A549 (cell line): ENCODE results near the gene UTY. TPM values are rescaled to one million over a fixed set of nuclear protein-coding genes. Genes with fewer than 3 reads are reported as not detected.
A peak's percentile ranks its signal among the peaks of the same experiment; 100 is the strongest.

ENCODE experiments used
- ATAC-seq, 2 experiments: fragments of 200-7000 bp in 1 of 2; fragments of >200 bp in 1 of 2; cut with Nextera tagmentation in 1 of 2; cut with Tn5 transposase in 1 of 2; 3 replicates each; pipeline versions ENCODE4 v1.8.0 to v1.9.1; 2018 to 2020; ENCODE audit warnings: mild to moderate bottlenecking in 1 of 2, moderate library complexity in 1 of 2
- CTCF ChIA-PET: fragments of 300-600 bp; sonication (Branson Sonifier 250); formaldehyde crosslinking; extraction: SDS; loops from one replicate; lab custom pipeline; 2021; ENCODE audit warnings: antibody characterized with exemption, inconsistent platforms; lab: Yijun Ruan, JAX
- POLR2A ChIA-PET: fragments of 350-600 bp; formaldehyde crosslinking; extraction: SDS; loops from one replicate; lab custom pipeline; 2021; ENCODE audit warnings: antibody characterized with exemption, inconsistent platforms; lab: Yijun Ruan, JAX
- DNase-seq, 2 experiments: peaks; one replicate each; pipeline versions ENCODE4 v3.0.0 to v3.0.0-alpha.2; 2011 to 2016; ENCODE audit warnings: low read depth in 1 of 2, low spot score in 1 of 2
- FAIRE-seq: peaks from 2 replicates; lab custom pipeline; 2011; peaks lifted over from hg19 to GRCh38; lab: Jason Lieb, UNC
- H3K27ac ChIP-seq, 2 experiments: fragments of >200 bp; sonication (Bioruptor Twin); formaldehyde crosslinking; 3 replicates each; pipeline ENCODE4 v1.5.1; 2016 to 2017
- H3K4me1 ChIP-seq: fragments of >200 bp; sonication (Bioruptor Twin); formaldehyde crosslinking; 3 replicates; pipeline ENCODE4 v1.6.1; 2016
- H3K4me2 ChIP-seq: fragments of >200 bp; sonication (Bioruptor Twin); formaldehyde crosslinking; 3 replicates; pipeline ENCODE4 v1.6.1; 2016
- H3K4me3 ChIP-seq: fragments of >200 bp; sonication (Bioruptor Twin); formaldehyde crosslinking; 3 replicates; pipeline ENCODE4 v1.5.1; 2016
- H3K9me3 ChIP-seq: fragments of >200 bp; sonication (Bioruptor Twin); formaldehyde crosslinking; 3 replicates; pipeline ENCODE4 v1.6.1; 2016
- CBX2 ChIP-seq: fragments of 200-600 bp; sonication (generic); IDR thresholded peaks from 2 replicates; pipeline ENCODE4 v1.6.1; 2016; ENCODE audit warnings: low read depth, mild to moderate bottlenecking, borderline replicate concordance
- CHD2 ChIP-seq: fragments of 150-350 bp; IDR thresholded peaks from 2 replicates; pipeline ENCODE4 v1.6.1; 2014; ENCODE audit warnings: low read length; ENCODE audit not compliant: partially characterized antibody
- EHF ChIP-seq: fragments of 250-450 bp; sonication (Bioruptor Pico); IDR thresholded peaks from 2 replicates; pipeline ENCODE4 v1.5.0; 2020; ENCODE audit warnings: mild to moderate bottlenecking
- EHMT2 ChIP-seq: fragments of 200-600 bp; sonication (generic); IDR thresholded peaks from 2 replicates; pipeline ENCODE4 v1.6.1; 2016; ENCODE audit warnings: antibody characterized with exemption, low read depth, mild to moderate bottlenecking, moderate library complexity
- EP300 ChIP-seq, 2 experiments: fragments of >200 bp; sonication (Bioruptor Twin); formaldehyde crosslinking; IDR thresholded peaks; 2 replicates in 1 of 2; 3 replicates in 1 of 2; pipeline ENCODE4 v1.6.1; 2016 to 2017
- FOSL2 ChIP-seq, 2 experiments: fragments of 450-650 bp in 1 of 2; fragments of >200 bp in 1 of 2; sonication (Bioruptor Twin) in 1 of 2; formaldehyde crosslinking; IDR thresholded peaks; 2 replicates each; pipeline versions ENCODE4 v1.5.0 to v1.6.1; 2016 to 2020; ENCODE audit warnings: mild to moderate bottlenecking in 1 of 2, moderate library complexity in 1 of 2
- FOXS1 ChIP-seq: fragments of 250-450 bp; sonication (Bioruptor Pico); IDR thresholded peaks from 2 replicates; pipeline ENCODE4 v1.5.0; 2020; ENCODE audit warnings: mild to moderate bottlenecking, moderate library complexity
- GATA3 ChIP-seq: IDR thresholded peaks from 2 replicates; pipeline ENCODE4 v1.6.1; 2012; ENCODE audit warnings: borderline replicate concordance
- HOXB13 ChIP-seq: fragments of 250-450 bp; sonication (Bioruptor Pico); IDR thresholded peaks from 2 replicates; pipeline ENCODE4 v1.5.0; 2020; ENCODE audit warnings: low read depth, mild to moderate bottlenecking, moderate library complexity
- JUNB ChIP-seq: fragments of >200 bp; sonication (Bioruptor Twin); formaldehyde crosslinking; IDR thresholded peaks from 2 replicates; pipeline ENCODE4 v1.6.1; 2016
- KDM5A ChIP-seq: fragments of 200-600 bp; sonication (generic); IDR thresholded peaks from 2 replicates; pipeline ENCODE4 v1.6.1; 2016; ENCODE audit warnings: antibody characterized with exemption, mild to moderate bottlenecking
- MAZ ChIP-seq: fragments of 150-350 bp; IDR thresholded peaks from 2 replicates; pipeline ENCODE4 v1.6.1; 2014; ENCODE audit warnings: antibody characterized with exemption, low read depth, low read length, borderline replicate concordance
- NFE2L2 ChIP-seq: fragments of 150-350 bp; conservative IDR thresholded peaks from 2 replicates; pipeline ENCODE4 v1.6.1; 2014; ENCODE audit warnings: low read length
- POLR2AphosphoS2 ChIP-seq: conservative IDR thresholded peaks from 2 replicates; pipeline ENCODE4 v1.6.1; 2012; ENCODE audit warnings: low read length, improper control_type of control experiment, inconsistent platforms
- RCOR1 ChIP-seq: fragments of 150-350 bp; IDR thresholded peaks from 2 replicates; pipeline ENCODE4 v1.6.1; 2014; ENCODE audit warnings: antibody characterized with exemption, low read length, low read depth
- SMC3 ChIP-seq: fragments of >200 bp; sonication (Bioruptor Twin); formaldehyde crosslinking; IDR thresholded peaks from 3 replicates; pipeline ENCODE4 v1.6.1; 2018; ENCODE audit warnings: inconsistent platforms
- ZNF302 ChIP-seq: fragments of 250-450 bp; sonication (Bioruptor Pico); IDR thresholded peaks from 2 replicates; pipeline ENCODE4 v1.9.0; 2021; ENCODE audit warnings: inconsistent platforms, mild to moderate bottlenecking, moderate library complexity
- WGBS: methylation state at CpG from one replicate; pipeline ENCODE4 v1.1.6; 2017; ENCODE audit errors: missing lambda C conversion rate; 5-methylcytosine and 5-hydroxymethylcytosine counted together
- polyA plus RNA-seq, 4 experiments: library from polyadenylated mRNA; depleted of rRNA in 3 of 4; stranded (reverse); fragments of >200 nt; fragmentation: RNase III in 1 of 4; extraction: RNeasy Plus Mini Kit Qiagen cat#74134 plus additional on column Dnase treatment in 1 of 4; gene quantifications; 2 replicates in 3 of 4; 3 replicates in 1 of 4; pipeline ENCODE4 v1.2.3, GENCODE V29; 2011 to 2017
- TF ChIP-seq, protein P1 (sequence below): fragments of 250-450 bp; sonication (Bioruptor Pico); IDR thresholded peaks from 2 replicates; pipeline ENCODE4 v1.5.0; 2021; ENCODE audit warnings: mild to moderate bottlenecking, moderate library complexity, borderline replicate concordance
- TF ChIP-seq, protein P2 (sequence below): fragments of >200 bp; sonication (Bioruptor Twin); formaldehyde crosslinking; IDR thresholded peaks from 3 replicates; pipeline ENCODE4 v1.5.1; 2016
- TF ChIP-seq, protein P3 (sequence below): fragments of 200-600 bp; sonication (generic); IDR thresholded peaks from 2 replicates; pipeline ENCODE4 v1.6.1; 2016; ENCODE audit warnings: antibody characterized with exemption, mild to moderate bottlenecking, moderate library complexity

The UTY gene
- polyA plus RNA-seq, 2 of the 4 experiments (the other 2 are of a cell fraction) = 2.9 to 12.5 TPM

DNA sequence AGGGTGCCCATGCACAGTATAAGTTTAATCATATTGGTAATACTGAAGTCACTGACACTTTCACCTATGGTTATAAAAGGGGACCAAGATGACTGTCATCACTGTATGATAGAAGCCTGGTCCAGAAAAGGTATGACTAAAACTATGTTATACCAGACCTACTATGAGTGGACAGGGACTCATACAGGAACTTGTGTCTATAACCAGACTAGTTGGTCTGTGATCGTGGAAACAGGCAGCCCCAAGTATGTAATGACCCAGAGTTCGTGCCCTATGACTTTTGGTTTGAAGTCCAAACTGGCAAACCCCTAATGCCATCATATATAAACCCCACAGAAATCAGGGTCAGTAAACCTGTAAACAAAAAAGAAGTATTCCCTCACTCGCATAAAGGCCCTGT lies 134.3 kb downstream of the UTY start:
- no peak for DNase-seq
- ChIA-PET CTCF (no interaction called here), POLR2A (no interaction called here)
- no peaks in the 10 kb centered on the region for H3K9me3 ChIP-seq
- FAIRE-seq = no peak
- ATAC-seq = no peak
- TF ChIP-seq MAZ (no peak), GATA3 (no peak), EHF (CRISPR knock-in tag) (no peak), CHD2 (no peak), CBX2 (no peak), KDM5A (no peak), NFE2L2 (no peak), EHMT2 (no peak), JUNB (no peak)
- TF ChIP-seq, protein P1, sequence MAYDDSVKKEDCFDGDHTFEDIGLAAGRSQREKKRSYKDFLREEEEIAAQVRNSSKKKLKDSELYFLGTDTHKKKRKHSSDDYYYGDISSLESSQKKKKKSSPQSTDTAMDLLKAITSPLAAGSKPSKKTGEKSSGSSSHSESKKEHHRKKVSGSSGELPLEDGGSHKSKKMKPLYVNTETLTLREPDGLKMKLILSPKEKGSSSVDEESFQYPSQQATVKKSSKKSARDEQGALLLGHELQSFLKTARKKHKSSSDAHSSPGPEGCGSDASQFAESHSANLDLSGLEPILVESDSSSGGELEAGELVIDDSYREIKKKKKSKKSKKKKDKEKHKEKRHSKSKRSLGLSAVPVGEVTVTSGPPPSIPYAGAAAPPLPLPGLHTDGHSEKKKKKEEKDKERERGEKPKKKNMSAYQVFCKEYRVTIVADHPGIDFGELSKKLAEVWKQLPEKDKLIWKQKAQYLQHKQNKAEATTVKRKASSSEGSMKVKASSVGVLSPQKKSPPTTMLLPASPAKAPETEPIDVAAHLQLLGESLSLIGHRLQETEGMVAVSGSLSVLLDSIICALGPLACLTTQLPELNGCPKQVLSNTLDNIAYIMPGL (CRISPR knock-in tag) = no peak
- no peak overlapping the region for H3K4me2 ChIP-seq
- no peak overlapping the region for H3K4me3 ChIP-seq
- peaks cover 10% of the 10 kb centered on the region; the same call in 2 of the 3 replicates for H3K4me1 ChIP-seq
- WGBS = 83% methylated on average over 3 of the region's 3 CpGs
- no peak overlapping the region for H3K27ac ChIP-seq

DNA sequence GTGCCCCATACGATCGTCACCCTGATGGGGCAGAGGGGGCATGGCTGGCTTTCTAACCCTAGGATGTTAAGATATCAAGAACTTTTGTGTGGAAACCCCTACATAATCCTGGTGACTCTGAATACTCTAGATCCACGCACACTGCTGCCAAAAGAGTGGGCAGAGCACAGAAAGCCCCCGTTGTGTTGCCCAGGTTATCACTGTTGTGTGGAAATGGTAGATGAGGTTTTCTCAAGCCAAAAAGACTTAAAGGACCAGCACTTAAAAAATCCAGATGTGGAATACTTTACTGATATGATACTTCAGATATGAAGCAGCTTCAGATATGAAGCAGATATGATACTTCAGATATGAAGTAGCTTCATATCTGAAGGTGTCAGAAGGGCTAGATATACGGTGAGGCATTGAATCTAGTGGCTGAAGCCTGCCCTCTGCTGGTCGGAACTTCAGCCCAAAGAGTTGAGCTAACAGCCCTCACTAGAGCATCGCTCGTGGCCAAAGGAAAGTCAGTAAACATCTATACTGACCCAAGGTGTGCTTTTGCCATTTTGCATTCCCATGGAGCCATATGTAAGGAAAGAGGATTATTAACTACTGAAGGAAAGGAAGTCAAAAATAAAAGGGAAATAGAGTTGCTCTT lies 136.4 kb downstream of the UTY start:
- DNase-seq = peak; percentile 7 to 27
- Histone ChIP-seq H3K4me3 (no peak overlapping the region), H3K27ac (no peak overlapping the region), H3K4me2 (no peak overlapping the region), H3K9me3 (no peaks in the 10 kb centered on the region), H3K4me1 (no peaks in the 10 kb centered on the region)
- 49% methylated on average over 4 of the region's 8 CpGs for WGBS
- CTCF ChIA-PET = no interaction called here
- peak in 1 of 2 experiments; percentile 86; a peak in 4 of 6 replicates for ATAC-seq
- TF ChIP-seq HOXB13 = no peak
- TF ChIP-seq SMC3 = peak; percentile 31; the same call in 1 of the 3 replicates
- TF ChIP-seq, protein P2, sequence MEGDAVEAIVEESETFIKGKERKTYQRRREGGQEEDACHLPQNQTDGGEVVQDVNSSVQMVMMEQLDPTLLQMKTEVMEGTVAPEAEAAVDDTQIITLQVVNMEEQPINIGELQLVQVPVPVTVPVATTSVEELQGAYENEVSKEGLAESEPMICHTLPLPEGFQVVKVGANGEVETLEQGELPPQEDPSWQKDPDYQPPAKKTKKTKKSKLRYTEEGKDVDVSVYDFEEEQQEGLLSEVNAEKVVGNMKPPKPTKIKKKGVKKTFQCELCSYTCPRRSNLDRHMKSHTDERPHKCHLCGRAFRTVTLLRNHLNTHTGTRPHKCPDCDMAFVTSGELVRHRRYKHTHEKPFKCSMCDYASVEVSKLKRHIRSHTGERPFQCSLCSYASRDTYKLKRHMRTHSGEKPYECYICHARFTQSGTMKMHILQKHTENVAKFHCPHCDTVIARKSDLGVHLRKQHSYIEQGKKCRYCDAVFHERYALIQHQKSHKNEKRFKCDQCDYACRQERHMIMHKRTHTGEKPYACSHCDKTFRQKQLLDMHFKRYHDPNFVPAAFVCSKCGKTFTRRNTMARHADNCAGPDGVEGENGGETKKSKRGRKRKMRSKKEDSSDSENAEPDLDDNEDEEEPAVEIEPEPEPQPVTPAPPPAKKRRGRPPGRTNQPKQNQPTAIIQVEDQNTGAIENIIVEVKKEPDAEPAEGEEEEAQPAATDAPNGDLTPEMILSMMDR = peak; percentile 41
- TF ChIP-seq, all 56 proteins: peak for 2
- no peak for FAIRE-seq
- POLR2A ChIA-PET = no interaction called here

DNA sequence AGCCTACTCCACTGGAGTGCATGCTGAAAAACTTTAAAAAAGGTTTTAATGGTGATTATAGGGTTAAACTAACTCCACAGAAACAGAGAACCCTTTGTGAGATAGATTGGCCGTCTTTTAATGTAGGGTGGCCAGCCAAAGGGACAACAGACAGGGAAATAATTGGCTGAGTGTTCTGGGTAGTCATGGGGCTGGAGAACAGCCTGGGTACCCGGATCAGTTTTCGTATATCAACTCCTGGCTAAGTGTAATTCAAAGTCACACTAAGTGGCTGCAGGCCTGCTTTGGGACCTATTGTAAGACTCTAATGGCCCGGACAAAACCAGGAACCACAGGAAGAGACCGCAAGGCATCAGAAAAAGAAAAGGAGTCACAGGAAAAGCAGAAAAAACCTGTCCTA lies 139.9 kb downstream of the UTY start:
- Histone ChIP-seq H3K9me3 (no peaks in the 10 kb centered on the region), H3K27ac (no peak overlapping the region), H3K4me1 (no peaks in the 10 kb centered on the region), H3K4me3 (no peak overlapping the region), H3K4me2 (no peak overlapping the region)
- POLR2A ChIA-PET = no interaction called here
- FAIRE-seq (no peak), DNase-seq (no peak), ATAC-seq (no peak)
- 86% methylated on average over 5 of the region's 5 CpGs for WGBS
- CTCF ChIA-PET = no interaction called here
- no peak for TF ChIP-seq ZNF302
- no peak for TF ChIP-seq RCOR1
- TF ChIP-seq FOXS1 (CRISPR knock-in tag) = no peak
- TF ChIP-seq, protein P1 (CRISPR knock-in tag) = no peak
- TF ChIP-seq EP300 (IDR thresholded peaks at IDR 0.05) = no peak
- no peak for TF ChIP-seq POLR2AphosphoS2
- TF ChIP-seq FOSL2 (IDR thresholded peaks at IDR 0.05) = no peak
- no peak for TF ChIP-seq FOSL2 (CRISPR knock-in tag; IDR thresholded peaks at IDR 0.05)
- TF ChIP-seq, protein P2 = no peak
- TF ChIP-seq, protein P3, sequence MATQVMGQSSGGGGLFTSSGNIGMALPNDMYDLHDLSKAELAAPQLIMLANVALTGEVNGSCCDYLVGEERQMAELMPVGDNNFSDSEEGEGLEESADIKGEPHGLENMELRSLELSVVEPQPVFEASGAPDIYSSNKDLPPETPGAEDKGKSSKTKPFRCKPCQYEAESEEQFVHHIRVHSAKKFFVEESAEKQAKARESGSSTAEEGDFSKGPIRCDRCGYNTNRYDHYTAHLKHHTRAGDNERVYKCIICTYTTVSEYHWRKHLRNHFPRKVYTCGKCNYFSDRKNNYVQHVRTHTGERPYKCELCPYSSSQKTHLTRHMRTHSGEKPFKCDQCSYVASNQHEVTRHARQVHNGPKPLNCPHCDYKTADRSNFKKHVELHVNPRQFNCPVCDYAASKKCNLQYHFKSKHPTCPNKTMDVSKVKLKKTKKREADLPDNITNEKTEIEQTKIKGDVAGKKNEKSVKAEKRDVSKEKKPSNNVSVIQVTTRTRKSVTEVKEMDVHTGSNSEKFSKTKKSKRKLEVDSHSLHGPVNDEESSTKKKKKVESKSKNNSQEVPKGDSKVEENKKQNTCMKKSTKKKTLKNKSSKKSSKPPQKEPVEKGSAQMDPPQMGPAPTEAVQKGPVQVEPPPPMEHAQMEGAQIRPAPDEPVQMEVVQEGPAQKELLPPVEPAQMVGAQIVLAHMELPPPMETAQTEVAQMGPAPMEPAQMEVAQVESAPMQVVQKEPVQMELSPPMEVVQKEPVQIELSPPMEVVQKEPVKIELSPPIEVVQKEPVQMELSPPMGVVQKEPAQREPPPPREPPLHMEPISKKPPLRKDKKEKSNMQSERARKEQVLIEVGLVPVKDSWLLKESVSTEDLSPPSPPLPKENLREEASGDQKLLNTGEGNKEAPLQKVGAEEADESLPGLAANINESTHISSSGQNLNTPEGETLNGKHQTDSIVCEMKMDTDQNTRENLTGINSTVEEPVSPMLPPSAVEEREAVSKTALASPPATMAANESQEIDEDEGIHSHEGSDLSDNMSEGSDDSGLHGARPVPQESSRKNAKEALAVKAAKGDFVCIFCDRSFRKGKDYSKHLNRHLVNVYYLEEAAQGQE = no peak
- no peak for TF ChIP-seq JUNB
